ENCODE measurements around the gene MAP1B.

DNA sequence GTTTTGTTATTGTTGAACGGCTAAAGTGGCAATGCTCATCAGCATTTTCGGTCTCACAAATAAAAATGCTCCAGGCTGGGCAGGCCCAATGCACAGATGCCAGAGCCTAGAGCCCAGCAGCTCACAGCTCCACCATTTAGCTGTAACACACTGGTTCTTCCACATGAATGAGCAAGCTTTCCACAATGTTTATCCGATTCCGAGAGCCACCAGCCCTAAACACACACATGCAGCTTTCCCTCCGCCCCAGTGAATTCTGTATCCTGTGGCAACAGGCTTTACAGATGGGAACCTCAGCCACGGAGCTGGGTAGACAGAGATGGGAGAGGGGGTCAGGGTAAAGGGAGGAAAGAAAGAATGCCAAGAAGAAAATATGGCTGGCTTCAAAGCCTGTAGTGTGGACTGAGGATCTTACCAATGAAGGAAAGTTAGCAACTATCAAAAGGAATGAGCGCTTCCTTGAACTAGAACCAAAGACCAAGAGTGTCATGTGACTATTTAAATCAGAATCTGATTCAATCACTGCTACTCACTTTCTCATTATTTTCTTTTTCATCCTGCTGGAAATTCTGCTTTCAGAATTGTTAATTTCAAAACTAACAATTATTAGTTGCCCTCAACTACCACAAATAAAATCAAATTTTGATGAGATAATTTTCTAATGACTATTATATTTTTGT is 135.7 kb downstream of the MAP1B start:
- TF ChIP-seq, protein P1, sequence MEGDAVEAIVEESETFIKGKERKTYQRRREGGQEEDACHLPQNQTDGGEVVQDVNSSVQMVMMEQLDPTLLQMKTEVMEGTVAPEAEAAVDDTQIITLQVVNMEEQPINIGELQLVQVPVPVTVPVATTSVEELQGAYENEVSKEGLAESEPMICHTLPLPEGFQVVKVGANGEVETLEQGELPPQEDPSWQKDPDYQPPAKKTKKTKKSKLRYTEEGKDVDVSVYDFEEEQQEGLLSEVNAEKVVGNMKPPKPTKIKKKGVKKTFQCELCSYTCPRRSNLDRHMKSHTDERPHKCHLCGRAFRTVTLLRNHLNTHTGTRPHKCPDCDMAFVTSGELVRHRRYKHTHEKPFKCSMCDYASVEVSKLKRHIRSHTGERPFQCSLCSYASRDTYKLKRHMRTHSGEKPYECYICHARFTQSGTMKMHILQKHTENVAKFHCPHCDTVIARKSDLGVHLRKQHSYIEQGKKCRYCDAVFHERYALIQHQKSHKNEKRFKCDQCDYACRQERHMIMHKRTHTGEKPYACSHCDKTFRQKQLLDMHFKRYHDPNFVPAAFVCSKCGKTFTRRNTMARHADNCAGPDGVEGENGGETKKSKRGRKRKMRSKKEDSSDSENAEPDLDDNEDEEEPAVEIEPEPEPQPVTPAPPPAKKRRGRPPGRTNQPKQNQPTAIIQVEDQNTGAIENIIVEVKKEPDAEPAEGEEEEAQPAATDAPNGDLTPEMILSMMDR (IDR thresholded peaks at IDR 0.05) = no peak
- TF ChIP-seq POLR2A (IDR thresholded peaks at IDR 0.05) (no peak), POLR2AphosphoS5 (IDR thresholded peaks at IDR 0.05) (no peak), EP300 (IDR thresholded peaks at IDR 0.05) (no peak)
